ENCODE measurements around the gene HCN2. TPM values are rescaled to one million over a fixed set of nuclear protein-coding genes. Genes with fewer than 3 reads are reported as not detected.

HCN2 gene
- total RNA-seq, 1 donor from 2014 or later: 0.25 TPM

DNA sequence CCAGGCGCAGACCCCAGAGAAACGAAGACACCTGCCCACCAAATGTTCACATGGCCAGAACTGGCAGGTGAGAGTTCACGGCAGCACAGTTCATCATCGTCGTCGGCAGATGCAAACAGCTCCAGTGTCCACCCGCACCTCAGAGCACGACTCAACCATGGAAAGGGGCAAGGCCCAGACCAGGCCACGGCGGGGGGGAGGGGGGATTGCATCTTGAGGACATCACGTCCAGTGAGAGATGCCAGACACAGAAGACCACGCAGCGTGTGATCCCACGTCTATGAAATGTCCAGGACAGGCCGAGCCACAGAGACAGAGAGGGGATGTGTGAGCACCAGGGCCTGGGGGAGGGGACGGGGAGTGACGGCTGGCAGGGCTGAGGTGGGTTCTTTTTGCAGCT, 66.0 kb downstream of the HCN2 start:
- Histone ChIP-seq H3K27me3 (no peaks in the 10 kb centered on the region), H3K36me3 (peaks cover 0 to 22% of the 10 kb centered on the region in 2 donors), H3K4me1 (peaks cover 37% of the 10 kb centered on the region), H3K9me3 (no peaks in the 10 kb centered on the region), H3K27ac (no peak overlapping the region), H3K4me3 (no peak overlapping the region)
- no peak for DNase-seq (ENCODE audit: extremely low spot score in 2 of 2)
- TF ChIP-seq POLR2AphosphoS5 (IDR thresholded peaks at IDR 0.05; ENCODE audit: insufficient read depth in 1 of 2, low read depth in 1 of 2): no peak
- TF ChIP-seq, protein P1, sequence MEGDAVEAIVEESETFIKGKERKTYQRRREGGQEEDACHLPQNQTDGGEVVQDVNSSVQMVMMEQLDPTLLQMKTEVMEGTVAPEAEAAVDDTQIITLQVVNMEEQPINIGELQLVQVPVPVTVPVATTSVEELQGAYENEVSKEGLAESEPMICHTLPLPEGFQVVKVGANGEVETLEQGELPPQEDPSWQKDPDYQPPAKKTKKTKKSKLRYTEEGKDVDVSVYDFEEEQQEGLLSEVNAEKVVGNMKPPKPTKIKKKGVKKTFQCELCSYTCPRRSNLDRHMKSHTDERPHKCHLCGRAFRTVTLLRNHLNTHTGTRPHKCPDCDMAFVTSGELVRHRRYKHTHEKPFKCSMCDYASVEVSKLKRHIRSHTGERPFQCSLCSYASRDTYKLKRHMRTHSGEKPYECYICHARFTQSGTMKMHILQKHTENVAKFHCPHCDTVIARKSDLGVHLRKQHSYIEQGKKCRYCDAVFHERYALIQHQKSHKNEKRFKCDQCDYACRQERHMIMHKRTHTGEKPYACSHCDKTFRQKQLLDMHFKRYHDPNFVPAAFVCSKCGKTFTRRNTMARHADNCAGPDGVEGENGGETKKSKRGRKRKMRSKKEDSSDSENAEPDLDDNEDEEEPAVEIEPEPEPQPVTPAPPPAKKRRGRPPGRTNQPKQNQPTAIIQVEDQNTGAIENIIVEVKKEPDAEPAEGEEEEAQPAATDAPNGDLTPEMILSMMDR (IDR thresholded peaks at IDR 0.05): no peak
- no peak for TF ChIP-seq POLR2A (IDR thresholded peaks at IDR 0.05)
- intact Hi-C loops (cut with DNase I): no loop called here

DNA sequence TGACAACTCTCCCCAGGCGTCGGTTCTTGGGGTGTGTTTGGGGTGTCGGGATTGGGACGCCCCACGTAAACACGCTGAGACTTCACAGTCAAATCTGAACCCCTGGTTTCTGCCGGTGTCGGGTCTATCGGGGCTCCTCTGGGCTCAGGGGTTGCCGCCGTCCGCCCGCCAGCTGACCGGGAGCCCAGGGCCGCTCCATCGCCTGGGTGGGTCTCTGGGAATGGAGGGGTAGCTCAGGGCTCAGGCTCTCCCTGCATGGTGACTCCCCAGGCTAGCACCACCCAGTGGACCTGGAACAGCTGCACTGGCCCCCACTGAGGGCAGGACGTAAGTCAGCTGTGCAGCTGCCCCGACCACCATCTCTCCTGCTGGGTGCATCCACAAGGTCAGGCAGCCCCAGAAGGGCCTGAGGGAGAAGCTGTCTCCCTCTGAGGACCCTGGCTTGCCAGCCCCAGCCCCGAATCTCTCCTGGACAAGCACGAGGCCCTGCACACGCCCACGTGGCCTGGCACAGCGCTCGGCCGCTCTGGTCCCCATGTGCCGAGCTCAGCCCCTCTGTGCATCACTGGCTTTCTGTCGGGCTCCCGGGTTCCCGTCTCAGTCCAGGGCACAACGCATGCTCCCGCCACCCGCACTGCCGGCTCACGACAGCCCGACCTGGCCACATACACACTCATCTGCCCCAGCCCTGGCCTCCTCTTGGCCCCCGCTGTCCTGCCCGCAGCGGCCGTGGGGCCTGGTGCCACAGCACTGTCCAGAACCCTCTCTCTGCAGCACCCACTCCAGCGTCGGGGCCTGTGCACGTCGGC, 67.3 kb downstream of the HCN2 start:
- Histone ChIP-seq H3K36me3 (peaks cover 0 to 9% of the 10 kb centered on the region in 2 donors), H3K4me1 (peaks cover 50% of the 10 kb centered on the region), H3K9me3 (no peaks in the 10 kb centered on the region), H3K4me3 (no peak overlapping the region), H3K27ac (no peak overlapping the region), H3K27me3 (no peaks in the 10 kb centered on the region)
- TF ChIP-seq, protein P1 (IDR thresholded peaks at IDR 0.05): no peak
- no peak for TF ChIP-seq POLR2AphosphoS5 (IDR thresholded peaks at IDR 0.05; ENCODE audit: insufficient read depth in 1 of 2, low read depth in 1 of 2)
- TF ChIP-seq POLR2A (IDR thresholded peaks at IDR 0.05): no peak
- no peak for DNase-seq (ENCODE audit: extremely low spot score in 2 of 2)
- intact Hi-C loops (cut with DNase I): no loop called here

- H3K27ac ChIP-seq: no peak overlapping the region
- H3K4me3 ChIP-seq: no peak overlapping the region
- peaks cover 0 to 8% of the 10 kb centered on the region in 2 donors for H3K36me3 ChIP-seq
- no peaks in the 10 kb centered on the region for H3K9me3 ChIP-seq
- no peak for DNase-seq (ENCODE audit: extremely low spot score in 2 of 2)
- H3K4me1 ChIP-seq: peaks cover 53% of the 10 kb centered on the region
- intact Hi-C loops (cut with DNase I): no loop called here
- TF ChIP-seq POLR2AphosphoS5 (IDR thresholded peaks at IDR 0.05; ENCODE audit: insufficient read depth in 1 of 2, low read depth in 1 of 2) (no peak), POLR2A (IDR thresholded peaks at IDR 0.05) (no peak)
- TF ChIP-seq, protein P1 (IDR thresholded peaks at IDR 0.05): no peak
- no peaks in the 10 kb centered on the region for H3K27me3 ChIP-seq
These were observed 67.9 kb downstream of the HCN2 start for GRCh38 chr19:657611-658010.

DNA sequence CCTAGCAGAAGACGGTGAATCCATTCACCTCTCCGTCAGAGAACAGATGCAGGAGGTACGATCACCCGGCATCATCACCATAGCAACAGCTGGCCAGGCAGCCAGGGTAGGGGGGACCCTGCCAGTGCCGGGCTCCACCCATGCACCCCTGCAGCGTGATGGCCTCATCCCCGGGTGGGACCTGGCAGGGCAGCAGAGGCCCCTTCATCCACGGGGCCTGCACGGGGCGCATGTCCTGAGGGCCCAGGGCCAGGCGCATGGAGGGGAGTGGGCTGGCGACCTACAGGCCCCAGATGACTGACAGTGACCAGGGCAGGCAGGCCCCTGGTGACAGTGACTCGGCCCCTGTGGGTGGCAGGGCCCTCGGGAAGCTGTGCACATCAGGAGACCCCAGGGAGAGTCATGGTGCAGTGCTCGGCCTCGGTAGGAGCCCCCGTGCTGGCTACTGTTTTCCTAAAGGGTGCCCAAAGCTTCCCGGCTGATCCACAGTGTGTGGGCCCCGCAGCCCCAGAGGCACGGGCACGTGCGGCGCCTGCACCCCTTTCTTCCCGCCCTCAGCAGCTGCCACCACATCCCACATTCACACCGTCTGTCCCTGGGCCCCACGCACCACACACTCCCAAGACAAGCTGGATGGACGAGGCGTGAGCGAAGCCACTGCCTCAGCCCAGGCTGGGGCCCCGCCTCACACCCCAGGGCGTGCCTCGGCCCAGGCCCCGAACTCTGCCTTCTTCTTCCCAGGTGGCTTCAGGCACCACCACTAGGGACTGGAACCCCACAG, 68.6 kb downstream of the HCN2 start:
- H3K4me3 ChIP-seq: no peak overlapping the region
- TF ChIP-seq, protein P1 (IDR thresholded peaks at IDR 0.05): no peak
- TF ChIP-seq POLR2A (IDR thresholded peaks at IDR 0.05) (no peak), POLR2AphosphoS5 (IDR thresholded peaks at IDR 0.05; ENCODE audit: insufficient read depth in 1 of 2, low read depth in 1 of 2) (no peak)
- no peaks in the 10 kb centered on the region for H3K9me3 ChIP-seq
- no peak for DNase-seq (ENCODE audit: extremely low spot score in 2 of 2)
- H3K27me3 ChIP-seq: no peaks in the 10 kb centered on the region
- peaks cover 0 to 3% of the 10 kb centered on the region in 2 donors for H3K36me3 ChIP-seq
- peaks cover 53% of the 10 kb centered on the region for H3K4me1 ChIP-seq
- intact Hi-C loops (cut with DNase I): no loop called here
- H3K27ac ChIP-seq: peak overlapping the region; percentile 8

All from vagina (tissue), 2 donors.